ENCODE results near the gene PLXDC2. TPM values are rescaled to one million over a fixed set of nuclear protein-coding genes. Genes with fewer than 3 reads are reported as not detected.

PLXDC2 gene
- total RNA-seq, 1 experiment from 2014 or later, result 38.7 TPM

GRCh38 chr10:20110125-20111100 is 294.2 kb downstream of the PLXDC2 start:
- no peak overlapping the region for H3K14ac ChIP-seq (ENCODE audit: insufficient read depth, low read length)
- H3K4ac ChIP-seq (ENCODE audit: low read depth, low read length), result no peak overlapping the region
- no peaks in the 10 kb centered on the region for H3K23me2 ChIP-seq (ENCODE audit: insufficient read length, low read depth, low read length, poor library complexity, severe bottlenecking)
- no peak overlapping the region for H2BK12ac ChIP-seq (ENCODE audit: insufficient read length, low read depth, low read length)
- H3K27me3 ChIP-seq (ENCODE audit: insufficient read depth, low read length), result no peaks in the 10 kb centered on the region
- no peaks in the 10 kb centered on the region for H3K9me3 ChIP-seq (ENCODE audit: control insufficient read depth, low read depth, low read length)
- no peak overlapping the region for H4K8ac ChIP-seq (replicated peaks; ENCODE audit: insufficient read length, low read depth, low read length)
- H3K18ac ChIP-seq (ENCODE audit: insufficient read length, low read depth, low read length), result no peak overlapping the region
- no peak overlapping the region for H4K91ac ChIP-seq (ENCODE audit: insufficient read length, low read depth, low read length)
- no peak overlapping the region for H2BK5ac ChIP-seq (ENCODE audit: insufficient read length, low read length)
- no peak overlapping the region for H3K27ac ChIP-seq (ENCODE audit: insufficient read length, low read depth, low read length)
- no peak overlapping the region for H3K23ac ChIP-seq (ENCODE audit: insufficient read length, low read depth, low read length)
- Mint-ChIP-seq H3K9me3 (no peaks in the 10 kb centered on the region), H3K36me3 (ENCODE audit: insufficient read depth in 1 of 3, low read depth in 3 of 3) (peaks cover 2 to 15% (median 10%) of the 10 kb centered on the region in 3 experiments), H3K27me3 (ENCODE audit: low read depth) (peaks cover 2% of the 10 kb centered on the region), H3K4me3 (no peak overlapping the region), H3K4me1 (peaks cover 17 to 20% of the 10 kb centered on the region in 2 experiments), H3K27ac (no peak overlapping the region)
- H2BK20ac ChIP-seq (ENCODE audit: low read depth, low read length, poor library complexity, severe bottlenecking), result no peak overlapping the region
- no peak overlapping the region for H3T11ph ChIP-seq (ENCODE audit: low read length)
- DNase-seq, result no peak
- H2BK15ac ChIP-seq (ENCODE audit: low read depth, low read length), result no peak overlapping the region
- no peak overlapping the region for H2BK120ac ChIP-seq (ENCODE audit: low read depth, low read length, poor library complexity, severe bottlenecking)
- H3K79me2 ChIP-seq (ENCODE audit: insufficient read depth, low read length), result no peaks in the 10 kb centered on the region
- peaks cover 3% of the 10 kb centered on the region; the same call in 1 of the 2 replicates for H3K4me1 ChIP-seq (ENCODE audit: insufficient read depth, low read length)
- H3K56ac ChIP-seq (ENCODE audit: insufficient read length, low read depth, low read length), result no peak overlapping the region
- WGBS (ENCODE audit: extremely low coverage, insufficient read length, low lambda C conversion rate), result no CpG with 5 or more reads among the region's 7 CpGs
- no peaks in the 10 kb centered on the region for H4K20me1 ChIP-seq (ENCODE audit: control insufficient read depth, insufficient read depth, insufficient read length)
- H3K79me1 ChIP-seq (ENCODE audit: insufficient read depth, low read depth, low read length, poor library complexity, severe bottlenecking), result no peaks in the 10 kb centered on the region
- no peak for TF ChIP-seq CTCF (conservative IDR thresholded peaks at IDR 0.05)
- no peak overlapping the region for H3K4me2 ChIP-seq (ENCODE audit: insufficient read depth, insufficient read length, low read length)
- H2AFZ ChIP-seq (ENCODE audit: low read length), result no peak overlapping the region
- H4K5ac ChIP-seq (ENCODE audit: insufficient read length, low read depth, low read length), result no peak overlapping the region
- H3K9ac ChIP-seq (ENCODE audit: extremely low read depth, insufficient read length, low read length), result no peak overlapping the region
- no peak overlapping the region for H2AK5ac ChIP-seq (ENCODE audit: insufficient read length, low read length)

Measured in H9 (cell line).